GM19043 (cell line): Measurements from ENCODE around the gene CDH23.

ENCODE experiments used
- ATAC-seq: cut with Tn5 transposase; IDR thresholded peaks from one replicate; pipeline ENCODE4 v1.9.1; 2021; ENCODE audit warnings: low read depth; ENCODE audit not compliant: unreplicated experiment

CDH23 gene

DNA sequence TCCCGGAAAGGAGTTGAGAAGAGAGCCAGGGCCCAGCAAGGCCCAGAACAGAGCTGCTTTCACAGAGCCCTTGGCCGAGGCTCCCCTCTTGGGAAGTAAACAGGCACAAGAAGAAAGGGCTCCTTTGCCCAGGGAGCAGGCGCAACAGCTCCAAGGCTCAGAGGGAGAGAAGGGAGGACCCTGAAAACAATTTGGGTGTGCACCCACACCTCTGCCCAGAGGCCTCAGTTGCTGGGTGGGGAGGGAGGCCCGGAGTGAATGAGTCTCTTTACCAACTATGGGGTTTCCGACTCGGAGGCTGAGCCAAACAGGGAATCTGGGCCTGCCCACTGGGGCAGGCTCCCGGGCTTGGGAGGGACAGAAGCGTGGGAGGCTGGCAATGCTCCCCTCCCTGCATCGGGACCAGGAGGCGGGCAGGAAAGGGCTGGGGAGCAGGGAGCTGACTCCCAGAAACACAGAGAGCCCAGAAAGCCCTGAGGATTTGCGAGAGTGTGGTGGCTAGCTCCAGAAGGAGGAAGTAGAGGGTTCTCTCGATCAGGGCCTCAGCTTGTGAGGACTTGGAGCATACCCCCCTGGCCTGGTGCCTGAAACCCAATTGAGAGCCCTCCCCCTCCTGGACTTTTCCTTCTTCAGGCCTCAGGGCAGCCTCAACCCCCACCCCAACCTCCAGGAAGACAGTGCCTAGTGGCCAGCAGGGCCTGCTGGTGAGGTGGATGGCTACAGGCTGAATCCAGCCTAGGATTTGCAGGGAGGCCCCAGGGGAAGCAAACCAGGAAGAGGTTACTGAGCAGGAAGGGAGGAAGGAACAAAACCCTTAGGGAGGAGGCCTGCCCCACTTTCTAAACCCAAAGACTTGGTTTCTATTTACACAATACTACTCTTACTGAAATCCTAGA is 316.7 kb downstream of the CDH23 start:
- ATAC-seq, result no peak

DNA sequence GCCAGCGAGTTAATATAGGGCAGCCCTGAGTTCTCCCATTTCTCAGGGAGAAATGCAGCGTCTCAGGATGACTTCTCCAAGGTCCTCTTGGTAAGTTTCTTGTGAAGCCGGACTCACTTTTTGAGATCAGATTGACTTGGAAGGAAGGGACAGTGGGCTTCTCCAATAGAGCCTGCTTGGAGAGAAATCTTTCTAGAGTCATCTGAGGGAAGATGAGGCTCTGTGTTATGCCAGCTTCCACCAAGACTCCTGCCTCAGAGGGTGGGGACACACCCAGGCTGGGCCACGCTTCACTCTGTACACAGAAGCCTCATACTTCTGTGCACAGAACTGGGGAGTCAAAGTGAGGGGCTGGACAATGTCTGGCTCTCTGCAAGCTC is 317.3 kb downstream of the CDH23 start:
- ATAC-seq, result no peak

DNA sequence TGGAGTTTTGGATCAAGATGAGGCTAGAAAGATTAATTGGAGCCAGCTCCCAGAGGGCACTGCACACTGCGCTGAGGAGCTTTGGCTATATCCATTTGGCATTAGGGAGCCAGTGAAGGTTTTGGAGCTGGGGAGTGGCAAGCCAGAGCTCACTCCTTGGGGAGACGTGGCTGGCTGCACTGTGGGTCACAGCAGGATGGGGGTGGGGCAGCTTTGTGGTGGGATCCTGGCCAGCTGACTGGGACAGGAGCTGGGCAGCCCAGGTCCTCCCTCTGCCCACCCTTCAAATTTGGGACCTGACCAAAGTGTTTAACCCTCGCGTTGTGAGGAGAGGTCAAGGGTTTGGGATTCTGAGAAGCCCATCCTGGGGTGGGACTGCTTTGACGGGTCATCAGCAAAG is 317.9 kb downstream of the CDH23 start:
- ATAC-seq, result no peak

- no peak for ATAC-seq
Measured at GRCh38 chr10:71715026-71715425, 318.3 kb downstream of the CDH23 start.

DNA sequence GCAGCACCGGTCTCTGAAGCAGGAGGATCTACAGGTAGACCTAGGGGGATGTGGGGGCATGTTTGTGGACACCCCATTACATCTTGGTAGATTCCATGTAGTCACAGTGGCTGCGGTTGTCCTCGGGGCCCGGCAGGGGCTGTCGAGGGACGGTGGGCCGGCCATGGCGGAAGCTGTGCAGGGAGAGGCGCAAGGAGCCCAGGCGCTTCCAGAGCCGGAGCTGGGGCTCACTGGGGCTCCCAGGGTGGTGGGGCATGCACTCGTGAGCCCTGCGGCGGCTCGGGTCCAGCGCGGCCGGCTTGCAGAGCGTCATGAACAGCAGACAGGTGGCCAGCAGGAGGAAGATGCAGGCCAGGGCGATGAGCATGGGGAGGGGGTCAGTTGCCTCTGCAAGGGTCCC is 319.1 kb downstream of the CDH23 start:
- ATAC-seq, result no peak

- ATAC-seq, result no peak
Measured at GRCh38 chr10:71716426-71716825, 319.7 kb downstream of the CDH23 start.

DNA sequence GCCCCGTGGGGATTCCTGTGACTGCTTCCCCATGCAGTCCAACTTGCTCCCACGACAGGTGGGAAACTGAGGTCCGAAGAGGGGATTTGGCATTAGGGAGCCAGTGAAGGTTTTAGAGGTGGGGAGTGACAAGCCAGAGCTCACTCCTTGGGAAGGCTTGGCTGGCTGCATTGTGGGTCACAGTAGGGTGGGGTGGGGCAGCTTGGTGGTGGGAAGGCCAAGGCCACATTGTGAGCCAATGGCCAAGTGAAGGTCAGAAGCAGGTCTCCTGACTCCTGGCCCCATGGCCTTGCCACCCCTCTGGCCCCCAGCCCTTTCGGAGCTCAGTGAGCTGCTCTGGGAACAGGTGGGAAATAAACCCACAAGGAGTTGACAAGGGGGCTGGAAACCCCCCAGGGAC is 320.3 kb downstream of the CDH23 start:
- no peak for ATAC-seq

- ATAC-seq, result no peak
Measured at GRCh38 chr10:71717551-71717951, 320.8 kb downstream of the CDH23 start.

- ATAC-seq, result no peak
Measured at GRCh38 chr10:71718165-71718698, 321.5 kb downstream of the CDH23 start.

- ATAC-seq, result no peak
Measured at GRCh38 chr10:71719042-71719441, 322.3 kb downstream of the CDH23 start.

DNA sequence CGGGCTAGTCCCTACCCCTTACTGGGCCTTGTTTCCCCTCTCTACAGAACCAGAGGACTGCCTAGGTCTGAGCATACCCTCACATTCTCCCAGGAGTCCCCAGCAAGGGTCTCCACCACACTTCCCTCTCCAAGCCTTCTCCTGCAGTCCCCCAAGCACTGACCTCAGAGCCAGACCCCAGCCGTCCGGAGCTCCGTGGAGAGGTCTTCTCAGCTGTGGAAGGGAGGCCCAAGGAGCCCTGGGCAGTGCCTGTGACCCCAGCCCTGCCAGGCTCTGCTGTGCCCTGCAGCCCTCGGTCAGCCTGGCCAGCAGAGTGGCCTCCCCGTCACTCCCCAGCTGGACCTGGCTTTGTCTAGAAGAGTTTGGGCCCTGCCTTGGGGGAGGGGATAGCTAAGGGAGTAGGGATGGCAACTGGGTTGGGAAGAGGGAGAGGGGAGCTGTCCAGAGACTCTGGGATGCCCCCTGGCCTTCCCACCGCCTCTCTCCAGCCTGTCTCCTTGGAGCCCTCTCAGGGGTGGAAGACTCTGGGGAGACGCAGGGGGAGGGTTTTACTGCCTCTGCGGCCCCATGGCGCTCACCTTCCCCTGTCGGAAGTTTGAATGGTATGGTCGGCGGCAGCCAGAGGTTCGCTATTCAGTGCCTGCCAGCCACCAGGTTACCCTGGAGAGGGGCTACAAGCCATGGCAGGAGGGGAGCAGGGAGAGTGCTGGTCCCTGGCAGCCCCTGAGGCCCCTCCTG is 322.9 kb downstream of the CDH23 start, which contains the start of gene C10orf105:
Gene C10orf105 (minus strand): TSS at position 315 of the 738 bp plus-strand sequence. CDS start 3,441 bp downstream, outside the sequence.
- ATAC-seq, result no peak

- ATAC-seq, result no peak
Measured at GRCh38 chr10:71720288-71720687, 323.6 kb downstream of the CDH23 start.

DNA sequence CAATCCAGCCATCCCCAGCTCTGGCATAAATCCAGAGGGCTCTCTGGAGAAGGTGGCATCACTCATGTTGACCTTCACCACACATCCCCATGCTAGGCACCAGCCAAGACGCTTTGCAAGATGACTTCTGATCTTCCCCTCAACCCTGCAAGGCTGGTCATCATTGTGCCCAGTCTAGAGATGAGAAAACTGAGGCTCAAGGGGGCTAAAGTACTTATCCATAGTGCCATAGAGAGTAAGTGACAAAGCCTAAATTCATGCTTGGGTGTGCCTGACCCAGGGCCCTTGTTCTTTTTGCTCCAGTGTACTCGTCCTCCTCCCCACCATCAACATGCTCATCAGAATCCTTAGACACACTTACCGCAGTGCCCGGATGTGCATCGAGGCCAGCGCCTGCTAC is 324.6 kb downstream of the CDH23 start:
- no peak for ATAC-seq

DNA sequence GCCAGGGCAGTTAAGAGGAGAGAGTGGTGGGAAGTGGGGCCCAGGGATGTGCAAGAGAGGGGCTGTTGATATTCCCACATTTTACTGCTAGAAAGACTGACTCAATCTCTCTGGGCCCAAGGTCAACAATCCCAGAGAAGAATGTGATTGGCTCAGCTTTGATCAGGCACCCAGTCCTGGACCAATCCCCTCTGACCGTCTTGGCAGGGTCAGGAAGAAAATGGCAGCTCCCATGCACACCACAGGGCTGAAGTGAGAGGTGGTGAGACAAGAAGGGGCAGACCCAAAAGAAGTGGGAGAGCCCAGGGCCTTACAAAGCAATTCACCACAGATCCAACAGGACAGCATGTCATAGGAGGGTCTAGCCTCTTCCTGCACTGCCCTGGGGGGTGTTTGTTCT is 326.1 kb downstream of the CDH23 start:
- no peak for ATAC-seq

- ATAC-seq, result no peak
Measured at GRCh38 chr10:71723311-71723710, 326.6 kb downstream of the CDH23 start.

- ATAC-seq, result no peak
Measured at GRCh38 chr10:71724539-71724938, 327.8 kb downstream of the CDH23 start.

DNA sequence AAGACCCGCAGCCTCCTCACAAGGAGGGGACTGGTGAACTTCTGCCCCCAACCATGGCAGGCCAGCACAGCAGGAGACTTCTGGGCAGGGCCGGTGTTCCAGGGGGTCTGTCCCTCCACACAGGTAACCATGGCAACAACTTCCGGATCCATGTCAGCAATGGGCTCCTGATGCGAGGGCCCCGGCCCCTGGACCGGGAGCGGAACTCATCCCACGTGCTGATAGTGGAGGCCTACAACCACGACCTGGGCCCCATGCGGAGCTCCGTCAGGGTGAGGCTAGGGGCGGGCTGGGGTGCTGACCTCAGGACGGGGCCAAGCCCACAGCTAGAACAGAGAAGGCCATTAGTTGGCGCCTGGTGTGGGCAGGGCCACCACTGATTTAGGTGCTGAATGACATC is 328.5 kb downstream of the CDH23 start:
- no peak for ATAC-seq

- ATAC-seq, result no peak
Measured at GRCh38 chr10:71725998-71726579, 329.4 kb downstream of the CDH23 start.

DNA sequence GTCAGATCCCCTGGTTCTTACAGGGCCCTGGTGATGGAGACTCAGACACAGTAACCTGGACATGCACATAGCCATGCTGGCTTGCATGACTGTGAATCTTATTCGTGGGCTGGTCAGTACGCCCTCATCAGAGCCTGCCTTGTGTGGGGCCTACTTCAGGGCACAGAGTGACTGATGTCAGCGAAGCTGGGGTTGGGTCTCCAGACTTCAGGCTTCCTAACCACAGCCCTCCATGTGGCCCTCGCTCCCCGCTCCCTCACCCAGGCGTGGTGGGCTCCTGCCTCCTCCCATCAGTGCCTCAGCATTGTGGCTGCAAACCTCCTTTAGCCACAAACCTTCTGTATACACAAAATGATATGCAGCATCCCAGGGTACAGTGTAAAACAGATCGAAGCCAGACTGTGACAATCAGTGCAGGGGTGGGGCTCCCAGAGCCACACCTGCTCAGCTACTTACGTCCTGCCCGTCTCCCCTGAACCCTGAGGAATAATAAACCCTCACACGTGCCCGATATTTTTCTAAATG is 329.9 kb downstream of the CDH23 start:
- no peak for ATAC-seq

GRCh38 chr10:71727105-71727737 is 330.5 kb downstream of the CDH23 start:
- peak; percentile 35 for ATAC-seq
